GM03348 (cell line): Measurements from ENCODE around the gene KCNK1.
"Not testable (repeated sequence)": the region's sequence is repeated elsewhere in the genome, so short reads cannot be mapped to it uniquely, and the experiment has no call there.

Experiments
- DNase-seq: peaks from one replicate; pipeline ENCODE4 v3.0.0; 2012; ENCODE audit warnings: low spot score

KCNK1 gene

DNA sequence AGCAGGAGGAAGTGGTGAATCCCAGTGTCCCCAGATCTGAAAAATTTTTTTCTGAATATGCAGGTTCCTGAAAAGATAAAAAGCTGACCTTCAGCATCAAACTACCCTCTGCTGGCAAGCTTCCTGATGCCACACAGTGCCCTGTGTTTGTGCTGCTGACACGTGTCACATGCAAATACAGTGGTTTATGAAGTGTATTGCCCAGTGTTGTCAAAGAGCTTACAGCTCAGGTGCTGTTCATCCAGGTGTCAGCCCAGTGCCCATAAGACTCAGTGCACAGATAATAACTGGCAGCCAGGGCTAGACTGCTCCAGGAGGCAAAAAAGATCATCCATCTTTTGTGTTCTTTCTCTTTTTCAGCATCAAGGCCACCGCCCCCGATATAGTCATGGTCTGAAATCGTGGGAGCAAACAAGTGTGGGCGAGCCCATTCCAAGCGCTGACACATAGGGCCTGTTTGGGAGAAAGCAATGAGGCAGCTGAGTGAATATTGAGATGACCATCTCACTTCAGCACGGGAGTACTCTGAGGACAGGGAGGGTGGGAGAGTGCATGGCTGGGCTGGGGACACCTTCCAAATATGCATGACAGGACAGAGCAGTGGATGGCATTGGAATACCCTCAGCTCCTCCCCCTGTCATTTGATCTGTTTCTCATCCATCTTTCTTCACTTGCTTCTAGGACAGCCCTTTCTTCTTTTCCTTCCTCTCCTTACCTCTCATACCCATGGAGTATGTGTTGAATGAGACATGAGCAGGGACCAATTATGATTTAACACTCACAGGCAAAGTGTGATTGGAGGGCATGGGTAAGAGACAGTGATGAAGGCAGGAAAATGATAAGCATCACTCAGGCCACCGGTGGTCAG lies 6.4 kb upstream of the KCNK1 start:
- DNase-seq: no peak

DNA sequence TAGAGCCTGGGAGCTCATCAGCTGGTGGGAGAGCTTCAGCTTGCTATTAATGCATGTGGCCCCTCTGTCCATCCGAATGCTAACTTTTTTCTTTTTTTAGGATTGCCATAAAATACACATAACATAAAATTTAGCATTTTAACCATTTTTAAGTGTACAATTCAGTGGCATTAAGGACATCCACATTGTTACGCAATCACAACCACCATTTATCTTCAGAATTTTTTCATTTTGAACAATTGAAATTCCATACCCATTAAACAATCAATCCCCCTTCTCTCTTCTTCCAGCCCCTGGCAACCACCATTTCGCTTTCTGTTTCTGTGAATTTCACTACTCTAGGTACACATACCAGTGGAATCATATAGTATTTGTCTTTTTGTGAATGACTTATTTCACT lies 4.9 kb upstream of the KCNK1 start:
- no peak for DNase-seq

- no peak for DNase-seq
Observed at GRCh38 chr1:233609926-233610325, 4.0 kb upstream of the KCNK1 start.

DNA sequence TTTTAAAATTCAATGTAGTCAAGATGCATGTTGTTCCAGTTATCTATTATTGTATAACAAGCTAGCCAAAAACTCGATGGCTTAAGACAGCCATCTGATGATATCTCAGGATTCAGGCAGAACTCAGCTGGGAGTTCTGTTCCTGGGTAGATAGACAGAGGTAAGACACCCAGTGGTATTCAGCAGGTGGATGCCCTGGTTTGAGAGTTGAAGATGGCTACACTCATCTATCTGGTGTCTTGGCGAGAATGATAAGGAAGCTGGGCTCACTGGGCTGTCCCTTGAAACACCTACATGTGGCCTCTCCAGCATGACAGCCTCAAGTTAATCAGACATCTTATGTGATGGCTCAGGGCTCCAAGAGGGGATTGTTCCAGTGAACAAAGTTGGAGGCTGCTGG lies 3.3 kb upstream of the KCNK1 start:
- DNase-seq: no peak

GRCh38 chr1:233611363-233611762 lies 2.5 kb upstream of the KCNK1 start:
- DNase-seq: not testable (repeated sequence)

DNA sequence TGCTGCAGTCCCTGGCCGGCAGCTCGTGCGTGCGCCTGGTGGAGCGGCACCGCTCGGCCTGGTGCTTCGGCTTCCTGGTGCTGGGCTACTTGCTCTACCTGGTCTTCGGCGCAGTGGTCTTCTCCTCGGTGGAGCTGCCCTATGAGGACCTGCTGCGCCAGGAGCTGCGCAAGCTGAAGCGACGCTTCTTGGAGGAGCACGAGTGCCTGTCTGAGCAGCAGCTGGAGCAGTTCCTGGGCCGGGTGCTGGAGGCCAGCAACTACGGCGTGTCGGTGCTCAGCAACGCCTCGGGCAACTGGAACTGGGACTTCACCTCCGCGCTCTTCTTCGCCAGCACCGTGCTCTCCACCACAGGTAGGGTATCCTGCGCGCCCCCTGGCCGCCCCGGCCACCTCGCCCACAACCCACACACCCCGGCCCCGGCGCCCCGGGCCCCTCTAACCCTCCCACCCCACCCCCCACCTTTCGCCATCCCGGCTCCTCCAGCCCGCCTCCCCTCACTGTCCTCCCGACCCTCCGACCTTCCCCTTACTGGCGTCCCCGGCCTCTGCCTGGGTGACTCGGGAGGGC lies 352 bp downstream of the KCNK1 start:
- DNase-seq: peak; percentile 66

GRCh38 chr1:233614743-233615521 lies 1.0 kb downstream of the KCNK1 start:
- no peak for DNase-seq

DNA sequence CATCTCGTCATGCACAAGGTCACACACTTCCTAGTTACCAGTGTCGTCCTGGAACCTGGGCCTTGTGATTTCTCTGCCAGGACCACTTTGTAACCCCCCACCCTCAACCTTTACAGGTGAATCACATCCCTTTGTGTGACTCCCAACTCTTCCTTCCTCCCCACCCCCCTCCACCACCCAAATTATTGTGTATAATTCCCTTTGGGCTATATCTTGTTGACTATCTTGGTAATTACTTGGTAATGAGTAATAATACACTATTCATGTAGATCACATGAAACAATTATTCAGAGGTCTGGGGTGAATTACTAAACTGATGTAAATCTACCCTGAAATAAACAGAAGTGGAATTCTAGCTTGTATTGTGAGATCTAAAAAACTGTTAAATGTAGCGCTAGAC lies 1.7 kb downstream of the KCNK1 start:
- DNase-seq: no peak

DNA sequence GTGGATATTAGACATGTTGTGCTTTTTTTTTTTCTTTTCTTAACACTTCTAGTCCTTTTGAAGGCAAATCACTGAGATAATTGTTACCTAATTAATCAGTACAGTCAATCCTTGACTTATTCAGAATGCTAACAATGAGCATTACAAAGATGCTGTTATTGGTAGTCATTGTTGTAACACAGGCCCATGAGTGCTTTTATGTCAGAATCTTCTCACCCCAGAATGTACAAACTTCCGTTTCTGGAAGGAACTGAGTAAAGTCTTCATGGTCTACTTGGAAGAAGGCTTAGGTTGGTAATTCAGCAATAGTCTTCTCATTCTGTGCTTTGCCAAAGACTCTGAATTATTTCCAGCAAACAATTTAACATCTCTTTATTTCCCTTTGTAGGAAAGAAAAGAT lies 3.1 kb downstream of the KCNK1 start:
- DNase-seq: no peak

GRCh38 chr1:233619414-233619813 lies 5.5 kb downstream of the KCNK1 start:
- DNase-seq: not testable (repeated sequence)

- no peak for DNase-seq
Observed at GRCh38 chr1:233620065-233620464, 6.2 kb downstream of the KCNK1 start.

- DNase-seq: no peak
Observed at GRCh38 chr1:233621923-233622322, 8.0 kb downstream of the KCNK1 start.

- no peak for DNase-seq
Observed at GRCh38 chr1:233624289-233624688, 10.4 kb downstream of the KCNK1 start.

DNA sequence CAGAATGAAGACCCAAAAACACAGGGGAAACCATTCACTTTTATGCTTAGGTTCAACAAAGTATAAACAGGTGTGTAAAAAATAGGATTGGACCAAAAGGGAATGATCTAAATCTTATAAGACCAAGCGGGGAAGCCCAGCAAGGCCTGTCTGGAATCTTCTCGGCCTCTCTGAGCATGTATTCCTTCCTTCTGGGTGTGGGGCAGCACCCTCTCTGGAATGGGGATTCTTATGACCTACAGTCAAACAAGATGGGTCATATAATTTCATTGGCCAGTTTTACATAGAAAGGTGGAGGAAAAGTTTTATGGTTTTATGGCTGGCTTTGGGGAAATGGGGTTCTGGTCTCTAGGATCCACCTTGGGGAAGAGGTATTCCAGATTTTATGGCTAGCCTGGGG lies 11.2 kb downstream of the KCNK1 start:
- DNase-seq: no peak

DNA sequence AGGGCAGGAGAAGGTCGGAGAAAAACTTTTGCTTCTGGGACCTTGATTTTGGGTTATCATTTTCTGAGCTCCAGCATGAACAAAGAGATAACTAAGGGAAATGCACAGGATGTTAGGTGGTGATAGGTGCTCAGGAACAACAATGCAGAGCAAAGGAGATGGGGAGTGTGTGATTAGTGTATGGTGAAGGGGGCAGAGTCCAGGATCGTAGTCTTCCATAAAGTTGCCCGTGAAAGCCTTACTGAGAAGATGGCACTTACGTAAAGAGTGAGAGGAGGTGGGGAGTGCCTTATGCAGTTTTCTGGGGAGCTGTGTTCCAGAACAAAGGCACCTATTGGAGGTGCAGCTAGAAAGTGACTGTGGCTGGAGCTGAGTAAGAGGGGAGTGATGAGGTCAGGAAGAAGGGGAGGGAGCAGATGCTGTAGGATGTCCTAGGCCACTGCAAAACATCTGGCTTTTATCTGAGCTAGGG lies 11.6 kb downstream of the KCNK1 start:
- DNase-seq: no peak

- no peak for DNase-seq
Observed at GRCh38 chr1:233627376-233627775, 13.5 kb downstream of the KCNK1 start.

DNA sequence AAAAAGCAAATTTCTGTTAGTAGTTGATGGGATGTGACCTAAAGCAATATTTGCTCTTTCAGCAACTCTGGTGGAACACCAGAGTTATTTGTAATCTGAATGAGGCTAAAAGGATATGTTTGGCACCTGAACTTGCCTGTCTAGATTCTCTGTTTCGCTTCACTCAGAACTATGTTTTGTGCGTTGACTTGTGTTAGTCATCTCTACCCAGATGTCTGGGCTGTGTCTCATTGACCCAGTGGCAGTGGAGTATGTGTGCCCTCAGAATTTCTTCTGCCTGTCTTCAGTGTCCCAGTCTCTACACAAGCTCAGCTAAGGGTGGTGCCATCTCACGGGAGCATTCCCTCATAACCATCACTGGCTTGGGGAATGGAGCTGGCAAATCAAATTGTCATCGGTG lies 13.9 kb downstream of the KCNK1 start:
- DNase-seq: no peak

DNA sequence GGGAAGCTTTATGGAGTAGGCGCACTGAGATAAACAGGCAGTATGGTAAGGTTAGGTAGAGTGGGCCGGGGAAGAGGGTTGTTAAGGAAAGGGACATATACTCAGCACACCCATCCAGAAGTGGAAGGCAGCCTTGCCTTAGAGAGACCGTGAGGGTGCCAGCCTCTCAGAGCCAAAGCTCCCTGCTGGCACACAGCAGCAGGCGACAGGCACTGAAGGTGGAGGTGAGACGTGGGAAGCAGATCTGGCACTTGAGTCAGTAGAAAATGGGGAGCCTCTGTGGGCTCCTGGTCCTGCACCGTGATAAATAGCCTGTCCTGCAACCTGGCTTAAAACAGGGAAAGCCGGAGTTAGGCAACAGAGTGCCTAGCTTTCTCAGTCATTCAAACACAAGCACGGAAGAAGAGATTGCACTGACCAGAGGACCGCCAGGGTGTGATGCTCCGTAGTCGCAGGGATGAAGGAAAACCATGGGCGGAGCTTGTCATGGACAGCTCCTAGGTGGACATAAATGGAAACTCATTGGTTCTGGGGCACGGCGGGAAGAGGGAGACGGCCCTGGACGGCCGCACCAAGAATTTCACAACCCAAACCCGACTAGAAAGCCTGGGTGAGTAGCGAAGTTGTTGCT lies 15.5 kb downstream of the KCNK1 start:
- DNase-seq: no peak

DNA sequence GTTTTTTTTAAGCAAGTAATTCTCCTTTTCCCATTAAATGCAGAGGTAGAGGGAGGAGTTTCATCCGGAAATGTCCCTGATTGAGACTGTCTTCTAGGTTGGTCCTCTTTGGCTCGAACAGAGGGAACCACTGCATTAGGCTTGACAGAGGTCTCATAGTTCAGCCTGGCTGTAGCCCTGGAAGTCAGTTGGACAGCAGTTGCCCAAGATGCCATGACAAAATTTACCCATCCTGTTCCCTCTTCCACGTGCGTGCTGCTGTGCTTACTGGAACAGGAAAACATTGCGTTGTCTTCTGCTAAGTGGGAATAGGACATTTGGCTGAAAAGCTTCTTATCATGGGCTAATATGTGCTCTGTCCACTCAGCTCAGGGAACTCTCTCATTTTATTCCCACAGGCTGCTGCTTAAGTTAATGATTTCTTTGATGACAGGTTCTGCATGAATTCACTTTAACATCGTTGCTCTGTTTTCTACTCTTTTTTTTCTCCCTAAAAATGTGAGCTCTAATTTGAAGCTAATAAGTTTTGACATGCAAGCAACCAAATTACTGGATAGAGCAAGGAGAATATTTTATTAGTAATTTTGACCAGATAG lies 18.0 kb downstream of the KCNK1 start:
- no peak for DNase-seq

- no peak for DNase-seq
Observed at GRCh38 chr1:233632436-233632835, 18.5 kb downstream of the KCNK1 start.

DNA sequence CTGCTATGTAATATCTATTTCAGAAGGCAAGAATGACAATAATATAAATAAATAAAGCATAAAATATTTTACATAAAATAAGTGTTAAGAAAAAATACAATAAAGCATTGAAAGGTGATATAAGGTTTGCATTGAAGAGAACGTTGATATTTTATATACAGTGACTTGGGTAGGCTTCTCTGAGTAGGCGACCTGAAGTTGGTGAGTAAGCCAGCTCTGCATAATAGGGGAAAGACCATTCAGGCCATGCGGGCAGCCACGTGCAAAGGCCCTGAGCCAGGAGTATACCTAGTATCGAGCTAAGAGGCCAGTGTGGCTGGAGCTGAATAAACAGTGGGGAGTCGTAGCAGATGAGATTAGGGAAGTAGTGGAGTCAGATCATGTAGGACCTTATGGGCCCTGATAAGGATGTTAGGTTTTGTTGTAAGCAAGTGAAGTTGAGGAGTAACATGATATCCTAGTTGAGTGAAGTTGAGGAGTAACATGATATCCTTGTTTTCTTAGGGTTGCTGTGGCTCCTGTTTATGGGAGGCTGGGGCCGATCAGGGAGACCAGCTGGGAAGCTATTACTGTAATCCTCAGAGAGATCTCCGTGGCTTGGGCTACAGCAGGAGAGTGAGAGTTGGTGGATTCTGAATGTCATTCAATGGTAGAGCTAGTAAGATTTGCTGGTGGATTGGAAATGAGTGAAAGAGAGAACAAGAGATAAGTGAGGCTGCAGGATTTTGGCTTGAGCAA lies 22.0 kb downstream of the KCNK1 start:
- DNase-seq: no peak
